ENCODE results near the gene TRIL.

- TF ChIP-seq, protein P1, sequence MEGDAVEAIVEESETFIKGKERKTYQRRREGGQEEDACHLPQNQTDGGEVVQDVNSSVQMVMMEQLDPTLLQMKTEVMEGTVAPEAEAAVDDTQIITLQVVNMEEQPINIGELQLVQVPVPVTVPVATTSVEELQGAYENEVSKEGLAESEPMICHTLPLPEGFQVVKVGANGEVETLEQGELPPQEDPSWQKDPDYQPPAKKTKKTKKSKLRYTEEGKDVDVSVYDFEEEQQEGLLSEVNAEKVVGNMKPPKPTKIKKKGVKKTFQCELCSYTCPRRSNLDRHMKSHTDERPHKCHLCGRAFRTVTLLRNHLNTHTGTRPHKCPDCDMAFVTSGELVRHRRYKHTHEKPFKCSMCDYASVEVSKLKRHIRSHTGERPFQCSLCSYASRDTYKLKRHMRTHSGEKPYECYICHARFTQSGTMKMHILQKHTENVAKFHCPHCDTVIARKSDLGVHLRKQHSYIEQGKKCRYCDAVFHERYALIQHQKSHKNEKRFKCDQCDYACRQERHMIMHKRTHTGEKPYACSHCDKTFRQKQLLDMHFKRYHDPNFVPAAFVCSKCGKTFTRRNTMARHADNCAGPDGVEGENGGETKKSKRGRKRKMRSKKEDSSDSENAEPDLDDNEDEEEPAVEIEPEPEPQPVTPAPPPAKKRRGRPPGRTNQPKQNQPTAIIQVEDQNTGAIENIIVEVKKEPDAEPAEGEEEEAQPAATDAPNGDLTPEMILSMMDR (IDR thresholded peaks at IDR 0.05; ENCODE audit: extremely low read depth in 1 of 2, insufficient read depth in 1 of 2, low read depth in 1 of 2, low read length in 2 of 2): no peak
- TF ChIP-seq FOS (IDR thresholded peaks at IDR 0.05; ENCODE audit: borderline replicate concordance, insufficient read depth, low read length) (no peak), POLR2A (IDR thresholded peaks at IDR 0.05; ENCODE audit: low read depth, low read length) (no peak), GATA2 (IDR thresholded peaks at IDR 0.05; ENCODE audit: insufficient read depth, insufficient read length, low read depth, low read length) (no peak), POLR2AphosphoS5 (IDR thresholded peaks at IDR 0.05; ENCODE audit: insufficient read depth, low read depth, low read length) (no peak)
These were observed 17.9 kb upstream of the TRIL start for GRCh38 chr7:28976022-28976421.

Data from endothelial cell of umbilical vein (primary cell).